SK-N-SH treated with all-trans-retinoic acid at 6 μM for 48 hours (cell line): ENCODE data around the gene CCDC78.

ENCODE experiments used
- ATAC-seq: fragments of 200-7000 bp; cut with Tn5 transposase; 3 replicates; pipeline ENCODE4 v1.9.1; 2020; ENCODE audit warnings: mild to moderate bottlenecking, moderate library complexity
- BACH2 ChIP-seq: fragments of 250-450 bp; sonication (Bioruptor Pico); IDR thresholded peaks from 2 replicates; pipeline ENCODE4 v1.9.0; 2021; ENCODE audit warnings: mild to moderate bottlenecking, borderline replicate concordance
- CSDC2 ChIP-seq: fragments of 250-450 bp; sonication (Bioruptor Pico); IDR thresholded peaks from 2 replicates; pipeline ENCODE4 v1.5.0; 2020; ENCODE audit warnings: mild to moderate bottlenecking, moderate library complexity
- OSR1 ChIP-seq: fragments of 250-450 bp; sonication (Bioruptor Pico); IDR thresholded peaks from 2 replicates; pipeline ENCODE4 v1.8.0; 2022; ENCODE audit warnings: moderate library complexity, mild to moderate bottlenecking, inconsistent platforms
- PPARA ChIP-seq: fragments of 250-450 bp; sonication (Bioruptor Pico); IDR thresholded peaks from 2 replicates; pipeline ENCODE4 v1.5.0; 2020; ENCODE audit warnings: mild to moderate bottlenecking, borderline replicate concordance
- SNAI2 ChIP-seq: fragments of 250-450 bp; sonication (Bioruptor Pico); IDR thresholded peaks from 2 replicates; pipeline ENCODE4 v1.5.0; 2020; ENCODE audit warnings: mild to moderate bottlenecking, moderate library complexity
- TCF4 ChIP-seq: fragments of 250-450 bp; sonication (Bioruptor Pico); IDR thresholded peaks from 2 replicates; pipeline ENCODE4 v1.8.0; 2021; ENCODE audit warnings: mild to moderate bottlenecking, moderate library complexity, borderline replicate concordance
- TOX ChIP-seq: fragments of 250-450 bp; sonication (Bioruptor Pico); IDR thresholded peaks from 2 replicates; pipeline ENCODE4 v1.8.0; 2021; ENCODE audit warnings: mild to moderate bottlenecking, moderate library complexity, borderline replicate concordance
- ZC3H10 ChIP-seq: fragments of 250-450 bp; sonication (Bioruptor Pico); IDR thresholded peaks from 2 replicates; pipeline ENCODE4 v1.5.1; 2021; ENCODE audit warnings: mild to moderate bottlenecking, moderate library complexity
- ZFP3 ChIP-seq: fragments of 250-450 bp; sonication (Bioruptor Pico); IDR thresholded peaks from 2 replicates; pipeline ENCODE4 v1.5.0; 2020; ENCODE audit warnings: mild to moderate bottlenecking, moderate library complexity
- ZFP30 ChIP-seq: fragments of 450-650 bp; formaldehyde crosslinking; IDR thresholded peaks from 2 replicates; pipeline ENCODE4 v1.5.0; 2022; ENCODE audit warnings: mild to moderate bottlenecking, moderate library complexity
- ZNF70 ChIP-seq: fragments of 450-650 bp; formaldehyde crosslinking; IDR thresholded peaks from 2 replicates; pipeline ENCODE4 v1.5.0; 2020; ENCODE audit warnings: mild to moderate bottlenecking, moderate library complexity
- TF ChIP-seq, protein P1 (sequence below): fragments of 250-450 bp; sonication (Bioruptor Pico); IDR thresholded peaks from 2 replicates; pipeline ENCODE4 v1.8.0; 2020; ENCODE audit warnings: mild to moderate bottlenecking, moderate library complexity, borderline replicate concordance
- TF ChIP-seq, protein P2 (sequence below): fragments of 250-450 bp; sonication (Bioruptor Pico); IDR thresholded peaks from 2 replicates; pipeline ENCODE4 v1.5.1; 2020; ENCODE audit warnings: low read depth, mild to moderate bottlenecking, moderate library complexity
- TF ChIP-seq, protein P3 (sequence below): fragments of 250-450 bp; sonication (Bioruptor Pico); IDR thresholded peaks from 2 replicates; pipeline ENCODE4 v1.5.0; 2020; ENCODE audit warnings: mild to moderate bottlenecking, moderate library complexity
- TF ChIP-seq, protein P4 (sequence below): fragments of 250-450 bp; sonication (Bioruptor Pico); IDR thresholded peaks from 2 replicates; pipeline ENCODE4 v1.8.0; 2021; ENCODE audit warnings: low read depth, mild to moderate bottlenecking, moderate library complexity, borderline replicate concordance
- TF ChIP-seq, protein P5 (sequence below): fragments of 250-450 bp; sonication (Bioruptor Pico); IDR thresholded peaks from 2 replicates; pipeline ENCODE4 v1.5.1; 2021; ENCODE audit warnings: mild to moderate bottlenecking, moderate library complexity

Gene CCDC78

DNA sequence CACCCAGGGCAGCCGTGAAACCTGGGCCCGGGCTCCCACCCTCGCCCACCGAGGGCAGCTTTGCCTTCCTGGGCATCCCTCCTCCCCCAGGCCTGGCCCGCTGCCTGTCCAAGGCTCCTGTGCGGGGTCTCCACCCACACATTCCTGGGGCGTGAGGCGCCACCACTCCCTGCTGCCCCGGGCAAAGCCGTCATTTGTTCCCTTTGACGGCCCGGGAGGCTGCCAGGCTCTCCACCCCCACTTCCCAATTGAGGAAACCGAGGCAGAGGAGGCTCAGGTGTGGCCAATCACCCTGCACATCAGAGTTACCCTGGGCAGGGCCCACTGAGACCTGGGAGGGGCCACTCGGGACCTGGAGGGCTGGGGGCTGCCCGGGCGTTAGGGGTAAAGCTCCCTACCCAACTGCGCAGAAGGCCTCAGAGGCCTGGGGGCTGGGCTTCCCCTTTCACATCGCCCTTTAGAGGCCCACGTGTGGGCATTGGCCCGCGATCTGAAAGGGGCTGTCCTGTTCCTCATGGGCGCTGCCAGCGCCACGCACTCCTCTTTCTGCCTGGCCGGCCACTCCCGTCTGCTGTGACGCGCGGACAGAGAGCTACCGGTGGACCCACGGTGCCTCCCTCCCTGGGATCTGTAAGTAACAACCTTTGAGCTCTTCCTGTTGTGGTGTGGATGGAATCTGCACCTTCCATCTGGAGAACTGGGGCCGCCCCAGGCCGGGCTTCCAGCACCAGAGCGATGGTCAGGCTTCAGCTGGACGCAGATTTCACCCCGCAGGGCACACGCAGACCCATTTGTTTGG is 34.5 kb upstream of the CCDC78 start, which contains the start of gene MSLN (continued):
- no peak for TF ChIP-seq PPARA
- no peak for TF ChIP-seq BACH2
- TF ChIP-seq, all 23 proteins: peak for 0

DNA sequence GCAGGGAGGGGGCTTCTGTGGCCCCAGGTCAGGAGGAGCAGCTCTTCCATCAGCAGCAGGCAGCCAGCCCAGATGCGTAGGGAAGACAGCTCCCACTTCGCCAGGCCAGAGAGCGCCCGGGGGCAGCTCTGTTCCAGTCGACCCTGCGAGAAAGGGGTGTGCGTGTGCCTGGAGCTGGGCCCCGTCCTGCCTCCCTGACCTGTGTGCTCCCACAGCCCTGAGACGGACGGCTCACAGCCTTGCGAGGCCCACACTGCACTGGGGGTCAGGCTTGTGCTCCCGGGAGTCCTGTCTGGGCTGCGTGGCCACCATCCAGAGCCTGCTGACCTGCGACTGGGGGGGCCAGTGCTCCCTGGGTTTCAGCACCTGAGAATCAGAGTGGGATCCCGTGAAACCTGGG is 33.8 kb upstream of the CCDC78 start:
- no peak for ATAC-seq
- TF ChIP-seq, protein P1, sequence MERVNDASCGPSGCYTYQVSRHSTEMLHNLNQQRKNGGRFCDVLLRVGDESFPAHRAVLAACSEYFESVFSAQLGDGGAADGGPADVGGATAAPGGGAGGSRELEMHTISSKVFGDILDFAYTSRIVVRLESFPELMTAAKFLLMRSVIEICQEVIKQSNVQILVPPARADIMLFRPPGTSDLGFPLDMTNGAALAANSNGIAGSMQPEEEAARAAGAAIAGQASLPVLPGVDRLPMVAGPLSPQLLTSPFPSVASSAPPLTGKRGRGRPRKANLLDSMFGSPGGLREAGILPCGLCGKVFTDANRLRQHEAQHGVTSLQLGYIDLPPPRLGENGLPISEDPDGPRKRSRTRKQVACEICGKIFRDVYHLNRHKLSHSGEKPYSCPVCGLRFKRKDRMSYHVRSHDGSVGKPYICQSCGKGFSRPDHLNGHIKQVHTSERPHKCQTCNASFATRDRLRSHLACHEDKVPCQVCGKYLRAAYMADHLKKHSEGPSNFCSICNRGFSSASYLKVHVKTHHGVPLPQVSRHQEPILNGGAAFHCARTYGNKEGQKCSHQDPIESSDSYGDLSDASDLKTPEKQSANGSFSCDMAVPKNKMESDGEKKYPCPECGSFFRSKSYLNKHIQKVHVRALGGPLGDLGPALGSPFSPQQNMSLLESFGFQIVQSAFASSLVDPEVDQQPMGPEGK (CRISPR knock-in tag): no peak
- TF ChIP-seq BACH2 (no peak), ZFP3 (CRISPR knock-in tag) (no peak), OSR1 (no peak), SNAI2 (CRISPR knock-in tag) (no peak), PPARA (no peak), ZFP30 (CRISPR knock-in tag) (no peak), TOX (CRISPR knock-in tag) (no peak), ZC3H10 (CRISPR knock-in tag) (no peak), ZNF70 (no peak)
- TF ChIP-seq, protein P2, sequence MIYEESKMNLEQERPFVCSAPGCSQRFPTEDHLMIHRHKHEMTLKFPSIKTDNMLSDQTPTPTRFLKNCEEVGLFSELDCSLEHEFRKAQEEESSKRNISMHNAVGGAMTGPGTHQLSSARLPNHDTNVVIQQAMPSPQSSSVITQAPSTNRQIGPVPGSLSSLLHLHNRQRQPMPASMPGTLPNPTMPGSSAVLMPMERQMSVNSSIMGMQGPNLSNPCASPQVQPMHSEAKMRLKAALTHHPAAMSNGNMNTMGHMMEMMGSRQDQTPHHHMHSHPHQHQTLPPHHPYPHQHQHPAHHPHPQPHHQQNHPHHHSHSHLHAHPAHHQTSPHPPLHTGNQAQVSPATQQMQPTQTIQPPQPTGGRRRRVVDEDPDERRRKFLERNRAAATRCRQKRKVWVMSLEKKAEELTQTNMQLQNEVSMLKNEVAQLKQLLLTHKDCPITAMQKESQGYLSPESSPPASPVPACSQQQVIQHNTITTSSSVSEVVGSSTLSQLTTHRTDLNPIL (CRISPR knock-in tag): no peak
- TF ChIP-seq, protein P3, sequence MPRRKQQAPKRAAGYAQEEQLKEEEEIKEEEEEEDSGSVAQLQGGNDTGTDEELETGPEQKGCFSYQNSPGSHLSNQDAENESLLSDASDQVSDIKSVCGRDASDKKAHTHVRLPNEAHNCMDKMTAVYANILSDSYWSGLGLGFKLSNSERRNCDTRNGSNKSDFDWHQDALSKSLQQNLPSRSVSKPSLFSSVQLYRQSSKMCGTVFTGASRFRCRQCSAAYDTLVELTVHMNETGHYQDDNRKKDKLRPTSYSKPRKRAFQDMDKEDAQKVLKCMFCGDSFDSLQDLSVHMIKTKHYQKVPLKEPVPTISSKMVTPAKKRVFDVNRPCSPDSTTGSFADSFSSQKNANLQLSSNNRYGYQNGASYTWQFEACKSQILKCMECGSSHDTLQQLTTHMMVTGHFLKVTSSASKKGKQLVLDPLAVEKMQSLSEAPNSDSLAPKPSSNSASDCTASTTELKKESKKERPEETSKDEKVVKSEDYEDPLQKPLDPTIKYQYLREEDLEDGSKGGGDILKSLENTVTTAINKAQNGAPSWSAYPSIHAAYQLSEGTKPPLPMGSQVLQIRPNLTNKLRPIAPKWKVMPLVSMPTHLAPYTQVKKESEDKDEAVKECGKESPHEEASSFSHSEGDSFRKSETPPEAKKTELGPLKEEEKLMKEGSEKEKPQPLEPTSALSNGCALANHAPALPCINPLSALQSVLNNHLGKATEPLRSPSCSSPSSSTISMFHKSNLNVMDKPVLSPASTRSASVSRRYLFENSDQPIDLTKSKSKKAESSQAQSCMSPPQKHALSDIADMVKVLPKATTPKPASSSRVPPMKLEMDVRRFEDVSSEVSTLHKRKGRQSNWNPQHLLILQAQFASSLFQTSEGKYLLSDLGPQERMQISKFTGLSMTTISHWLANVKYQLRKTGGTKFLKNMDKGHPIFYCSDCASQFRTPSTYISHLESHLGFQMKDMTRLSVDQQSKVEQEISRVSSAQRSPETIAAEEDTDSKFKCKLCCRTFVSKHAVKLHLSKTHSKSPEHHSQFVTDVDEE (CRISPR knock-in tag): no peak

DNA sequence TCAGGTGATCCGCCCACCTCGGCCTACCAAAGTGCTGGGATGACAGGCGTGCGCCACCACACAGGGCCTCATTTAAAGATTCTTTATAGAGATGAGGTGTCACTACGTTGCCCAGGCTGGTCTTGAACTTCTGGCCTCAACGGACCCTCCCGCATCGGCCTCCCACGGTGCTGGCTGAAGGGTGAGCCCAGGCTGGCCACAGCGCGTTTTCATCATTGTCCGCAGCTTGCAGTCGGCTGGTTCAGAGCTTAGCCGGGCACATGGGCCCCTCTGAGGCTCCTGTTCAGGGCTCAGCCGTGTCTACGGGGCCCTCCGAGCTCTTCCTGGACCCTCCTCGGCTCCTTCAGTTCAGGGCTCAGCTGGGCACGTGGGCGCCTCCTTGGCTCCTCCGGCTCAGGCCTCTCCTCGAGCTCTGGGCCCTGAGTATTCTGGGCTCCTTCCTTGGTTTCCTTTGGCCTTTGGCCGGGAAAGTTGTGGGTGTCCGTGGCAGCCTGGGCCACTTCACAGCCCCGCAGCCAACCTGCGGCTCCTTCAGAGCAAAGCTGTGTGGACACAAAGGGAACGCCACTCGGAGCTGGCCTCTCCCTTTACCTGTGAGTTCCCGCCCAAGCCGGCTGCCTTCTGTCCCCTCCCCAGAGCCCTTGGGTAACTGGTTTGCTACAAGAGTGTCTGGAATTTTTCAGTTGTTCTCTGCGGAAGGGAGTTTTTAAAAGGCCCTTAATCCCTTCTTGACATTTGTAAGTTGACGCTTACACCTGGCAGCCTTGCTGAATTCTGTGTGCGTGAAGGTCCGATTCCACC is 33.1 kb upstream of the CCDC78 start:
- ATAC-seq: no peak
- TF ChIP-seq, protein P1 (CRISPR knock-in tag): no peak
- TF ChIP-seq, protein P4, sequence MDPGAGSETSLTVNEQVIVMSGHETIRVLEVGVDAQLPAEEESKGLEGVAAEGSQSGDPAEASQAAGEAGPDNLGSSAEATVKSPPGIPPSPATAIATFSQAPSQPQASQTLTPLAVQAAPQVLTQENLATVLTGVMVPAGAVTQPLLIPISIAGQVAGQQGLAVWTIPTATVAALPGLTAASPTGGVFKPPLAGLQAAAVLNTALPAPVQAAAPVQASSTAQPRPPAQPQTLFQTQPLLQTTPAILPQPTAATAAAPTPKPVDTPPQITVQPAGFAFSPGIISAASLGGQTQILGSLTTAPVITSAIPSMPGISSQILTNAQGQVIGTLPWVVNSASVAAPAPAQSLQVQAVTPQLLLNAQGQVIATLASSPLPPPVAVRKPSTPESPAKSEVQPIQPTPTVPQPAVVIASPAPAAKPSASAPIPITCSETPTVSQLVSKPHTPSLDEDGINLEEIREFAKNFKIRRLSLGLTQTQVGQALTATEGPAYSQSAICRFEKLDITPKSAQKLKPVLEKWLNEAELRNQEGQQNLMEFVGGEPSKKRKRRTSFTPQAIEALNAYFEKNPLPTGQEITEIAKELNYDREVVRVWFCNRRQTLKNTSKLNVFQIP (CRISPR knock-in tag): no peak
- TF ChIP-seq, protein P5, sequence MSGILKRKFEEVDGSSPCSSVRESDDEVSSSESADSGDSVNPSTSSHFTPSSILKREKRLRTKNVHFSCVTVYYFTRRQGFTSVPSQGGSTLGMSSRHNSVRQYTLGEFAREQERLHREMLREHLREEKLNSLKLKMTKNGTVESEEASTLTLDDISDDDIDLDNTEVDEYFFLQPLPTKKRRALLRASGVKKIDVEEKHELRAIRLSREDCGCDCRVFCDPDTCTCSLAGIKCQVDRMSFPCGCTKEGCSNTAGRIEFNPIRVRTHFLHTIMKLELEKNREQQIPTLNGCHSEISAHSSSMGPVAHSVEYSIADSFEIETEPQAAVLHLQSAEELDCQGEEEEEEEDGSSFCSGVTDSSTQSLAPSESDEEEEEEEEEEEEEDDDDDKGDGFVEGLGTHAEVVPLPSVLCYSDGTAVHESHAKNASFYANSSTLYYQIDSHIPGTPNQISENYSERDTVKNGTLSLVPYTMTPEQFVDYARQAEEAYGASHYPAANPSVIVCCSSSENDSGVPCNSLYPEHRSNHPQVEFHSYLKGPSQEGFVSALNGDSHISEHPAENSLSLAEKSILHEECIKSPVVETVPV (CRISPR knock-in tag): no peak
- no peak for TF ChIP-seq TCF4 (CRISPR knock-in tag)
- TF ChIP-seq, protein P3 (CRISPR knock-in tag): no peak
- TF ChIP-seq TOX (CRISPR knock-in tag): no peak
- TF ChIP-seq CSDC2 (CRISPR knock-in tag): no peak
- TF ChIP-seq ZFP30 (CRISPR knock-in tag): no peak
